NCI-H187 (cell line): ENCODE data around the gene EHMT1.

ENCODE experiments used
- DNase-seq, 2 experiments: peaks; one replicate each; lab custom pipeline; 2025; lab: John Stamatoyannopoulos, UW

Gene EHMT1

GRCh38 chr9:137646341-137646740, 27.5 kb downstream of the EHMT1 start:
- DNase-seq: no peak

GRCh38 chr9:137647096-137647714, 28.4 kb downstream of the EHMT1 start:
- DNase-seq: no peak

- DNase-seq: no peak
These were observed 29.6 kb downstream of the EHMT1 start for GRCh38 chr9:137648396-137648795.

- DNase-seq: no peak
These were observed 30.7 kb downstream of the EHMT1 start for GRCh38 chr9:137649553-137649952.

- no peak for DNase-seq
These were observed 31.5 kb downstream of the EHMT1 start for GRCh38 chr9:137650259-137650658.

- no peak for DNase-seq
These were observed 32.0 kb downstream of the EHMT1 start for GRCh38 chr9:137650779-137651178.

- DNase-seq: no peak
These were observed 37.6 kb downstream of the EHMT1 start for GRCh38 chr9:137656416-137656815.

GRCh38 chr9:137657606-137658005, 38.8 kb downstream of the EHMT1 start:
- DNase-seq: no peak

- no peak for DNase-seq
These were observed 40.0 kb downstream of the EHMT1 start for GRCh38 chr9:137658781-137659180.

GRCh38 chr9:137660144-137660543, 41.3 kb downstream of the EHMT1 start:
- no peak for DNase-seq

GRCh38 chr9:137663584-137663983, 44.8 kb downstream of the EHMT1 start:
- DNase-seq: no peak

- peak in 1 of 2 experiments; percentile 4 for DNase-seq
These were observed 45.9 kb downstream of the EHMT1 start for GRCh38 chr9:137664676-137665075.

- DNase-seq: no peak
These were observed 46.4 kb downstream of the EHMT1 start for GRCh38 chr9:137665226-137665625.

- DNase-seq: no peak
These were observed 47.1 kb downstream of the EHMT1 start for GRCh38 chr9:137665697-137666512.

GRCh38 chr9:137666513-137666822, 47.7 kb downstream of the EHMT1 start:
- no peak for DNase-seq

- DNase-seq: peak; percentile 11 to 18
These were observed 48.3 kb downstream of the EHMT1 start for GRCh38 chr9:137666955-137667670.

- no peak for DNase-seq
These were observed 49.4 kb downstream of the EHMT1 start for GRCh38 chr9:137668203-137668602.

- DNase-seq: no peak
These were observed 50.5 kb downstream of the EHMT1 start for GRCh38 chr9:137669261-137669672.

- no peak for DNase-seq
These were observed 51.8 kb downstream of the EHMT1 start for GRCh38 chr9:137670391-137671195.

GRCh38 chr9:137671196-137671538, 52.4 kb downstream of the EHMT1 start:
- no peak for DNase-seq

- DNase-seq: no peak
These were observed 52.9 kb downstream of the EHMT1 start for GRCh38 chr9:137671721-137672120.
